Thoracic aorta (tissue), 2 donors: Measurements from ENCODE around the gene ID2. TPM values are rescaled to one million over a fixed set of nuclear protein-coding genes. Genes with fewer than 3 reads are reported as not detected.

ENCODE experiments used
- ATAC-seq: fragments of 150-250 bp; one replicate; pipeline ENCODE4 v1.8.0; 2017; ENCODE audit warnings: low read depth; ENCODE audit not compliant: insufficient number of reproducible peaks, low FRiP score
- DNase-seq: peaks from one replicate; pipeline ENCODE4 v3.0.0-alpha.2; 2020; ENCODE audit warnings: low spot score
- H3K27ac ChIP-seq, 2 donors: fragments of 200-600 bp; sonication (generic); 1 replicate in 1 of 2; 2 replicates in 1 of 2; pipeline ENCODE4 v1.5.1; 2016; ENCODE audit warnings: mild to moderate bottlenecking in 2 of 2, moderate library complexity in 2 of 2
- H3K27me3 ChIP-seq: fragments of 200-600 bp; sonication (generic); replicated peaks from 2 replicates; pipeline ENCODE4 v1.6.0; 2016; ENCODE audit warnings: mild to moderate bottlenecking; ENCODE audit not compliant: insufficient read depth
- H3K36me3 ChIP-seq: fragments of 200-600 bp; sonication (generic); one replicate; pipeline ENCODE4 v1.5.1; 2016
- H3K4me1 ChIP-seq, 2 donors: fragments of 200-600 bp; sonication (generic); 1 replicate in 1 of 2; 2 replicates in 1 of 2; pipeline versions ENCODE4 v1.5.1 to v1.6.0; 2016; ENCODE audit warnings: low read depth in 2 of 2, mild to moderate bottlenecking in 1 of 2; ENCODE audit not compliant: control insufficient read depth in 1 of 2
- H3K4me3 ChIP-seq: fragments of 200-600 bp; sonication (generic); 2 replicates; pipeline ENCODE4 v1.5.1; 2016; ENCODE audit warnings: mild to moderate bottlenecking
- H3K9me3 ChIP-seq: fragments of 200-600 bp; sonication (generic); 2 replicates; pipeline ENCODE4 v1.5.1; 2016
- CTCF ChIP-seq: fragments of 200-600 bp; sonication (generic); IDR thresholded peaks from one replicate; pipeline ENCODE4 v1.5.1; 2019; ENCODE audit warnings: antibody characterized with exemption
- total RNA-seq, 2 donors: library from RNA; depleted of rRNA; stranded (reverse); fragments of >200 nt; gene quantifications; one replicate each; pipeline versions ENCODE4 v1.1.0 to v1.2.3, GENCODE V29; 2016

Gene ID2
- total RNA-seq, 2 donors from 2014 or later: 198 to 486 TPM

- H3K4me3 ChIP-seq: peak overlapping the region; percentile 84
- no peak for DNase-seq
- H3K4me1 ChIP-seq: peaks cover 4 to 22% of the 10 kb centered on the region in 2 donors
- H3K27ac ChIP-seq: peak overlapping the region; percentile 96 to 98
- peaks cover 4% of the 10 kb centered on the region for H3K9me3 ChIP-seq
- TF ChIP-seq CTCF: no peak
- no peaks in the 10 kb centered on the region for H3K36me3 ChIP-seq
- ATAC-seq: no peak
- H3K27me3 ChIP-seq: no peaks in the 10 kb centered on the region
Measured at GRCh38 chr2:8679567-8679826, 2.4 kb upstream of the ID2 start.

DNA sequence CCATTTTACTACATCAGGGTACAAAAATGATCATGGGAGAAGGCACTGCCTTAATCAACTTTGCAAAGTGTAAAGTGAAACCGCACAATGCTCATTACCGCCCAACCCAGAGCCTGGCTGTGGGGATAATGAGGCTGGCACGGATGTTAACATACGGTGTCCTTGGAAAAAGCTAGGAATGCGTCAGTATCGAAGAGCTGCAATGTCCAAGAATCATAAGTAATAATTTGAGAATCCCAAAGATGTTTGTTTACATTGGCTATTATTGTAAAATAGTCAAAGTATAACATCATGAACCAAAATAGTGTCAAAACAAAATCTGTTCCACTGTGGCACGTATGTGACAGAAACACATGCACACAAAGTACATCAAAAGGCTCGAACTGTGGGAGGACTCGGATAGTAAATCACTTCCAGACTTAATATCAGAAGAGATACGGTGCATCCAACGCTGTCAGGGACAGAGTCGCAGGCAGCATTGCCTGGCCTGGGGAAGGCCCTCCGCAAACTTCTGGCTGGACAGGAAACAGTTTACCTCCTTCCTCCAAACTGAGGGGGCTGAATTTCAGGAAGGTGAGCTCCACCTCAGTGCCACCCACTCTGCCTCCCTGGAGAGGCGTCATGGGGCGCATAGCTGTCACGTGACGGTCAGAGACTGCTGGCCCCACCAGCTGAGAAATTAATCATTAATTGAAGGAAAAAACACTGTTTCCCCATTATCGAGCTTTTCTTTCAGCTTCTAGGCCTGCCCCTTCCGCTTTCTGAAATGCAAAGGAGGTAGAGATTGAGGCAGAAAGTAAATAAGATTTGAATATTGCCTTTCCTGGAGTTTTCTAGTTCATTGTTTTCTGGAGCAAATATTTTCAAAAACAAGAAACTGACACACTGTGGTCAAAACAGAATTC, 1.8 kb upstream of the ID2 start:
- Histone ChIP-seq H3K4me3 (peak overlapping the region; percentile 84), H3K9me3 (no peaks in the 10 kb centered on the region), H3K36me3 (no peaks in the 10 kb centered on the region), H3K27me3 (no peaks in the 10 kb centered on the region), H3K27ac (peak overlapping the region; percentile 96 to 98), H3K4me1 (peaks cover 4 to 22% of the 10 kb centered on the region in 2 donors)
- no peak for TF ChIP-seq CTCF
- DNase-seq: no peak
- no peak for ATAC-seq

GRCh38 chr2:8680822-8681760, 765 bp upstream of the ID2 start:
- Histone ChIP-seq H3K27ac (peak overlapping the region; percentile 96 to 98), H3K36me3 (no peaks in the 10 kb centered on the region), H3K4me3 (peak overlapping the region; percentile 84), H3K27me3 (no peaks in the 10 kb centered on the region), H3K4me1 (peaks cover 4 to 17% of the 10 kb centered on the region in 2 donors), H3K9me3 (no peaks in the 10 kb centered on the region)
- DNase-seq (peak; percentile 64), ATAC-seq (no peak)
- no peak for TF ChIP-seq CTCF

DNA sequence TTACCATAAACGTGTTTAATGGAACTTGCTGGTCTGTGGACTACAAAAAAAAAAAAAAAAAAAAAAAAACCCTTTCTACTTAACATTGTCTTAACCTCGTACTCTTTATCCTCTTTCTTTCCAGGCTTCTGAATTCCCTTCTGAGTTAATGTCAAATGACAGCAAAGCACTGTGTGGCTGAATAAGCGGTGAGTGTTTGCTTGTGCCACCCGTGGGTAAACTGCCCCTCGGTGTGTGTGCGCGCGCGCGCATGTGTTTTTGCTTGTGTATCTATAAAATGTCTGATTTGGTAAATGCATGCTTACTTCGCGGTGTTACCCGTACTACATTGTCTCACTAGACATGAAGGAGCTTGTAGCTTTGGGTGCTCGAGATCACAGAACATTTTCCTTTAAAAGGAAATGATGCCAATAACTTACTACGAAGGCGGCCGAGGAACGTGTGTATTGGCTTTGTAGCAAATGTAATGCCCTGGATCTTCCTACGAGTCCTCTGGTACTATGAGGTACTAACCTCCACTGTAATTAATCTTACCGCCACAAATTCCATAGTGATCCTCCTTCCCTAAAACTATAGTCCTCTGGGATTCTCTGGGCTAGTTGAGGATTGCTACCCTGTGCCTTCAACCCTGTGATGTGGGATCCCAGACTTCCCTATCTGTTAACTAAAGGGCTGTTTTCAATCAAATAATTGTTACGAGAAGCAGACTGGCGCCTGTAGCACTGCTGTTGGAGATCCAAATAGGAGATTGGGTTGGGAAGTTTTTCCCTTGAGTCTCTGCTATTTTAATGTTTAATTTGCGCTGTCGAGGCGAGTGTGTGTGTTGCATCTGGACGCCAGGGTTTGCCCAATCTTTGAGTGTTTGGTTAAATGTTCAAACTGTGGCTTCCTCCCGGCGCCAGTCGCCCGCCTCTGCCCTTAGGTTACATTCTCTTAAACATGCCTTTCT, 1.1 kb downstream of the ID2 start:
- DNase-seq (no peak), ATAC-seq (no peak)
- peak overlapping the region; percentile 98 for H3K4me3 ChIP-seq
- TF ChIP-seq CTCF: peak; percentile 29
- no peaks in the 10 kb centered on the region for H3K9me3 ChIP-seq
- H3K27ac ChIP-seq: peak overlapping the region; percentile 88 to 91
- H3K27me3 ChIP-seq: no peaks in the 10 kb centered on the region
- H3K4me1 ChIP-seq: peaks cover 4 to 14% of the 10 kb centered on the region in 2 donors
- H3K36me3 ChIP-seq: no peaks in the 10 kb centered on the region
